H1 (cell line): ENCODE results near the gene PTPRG. TPM values are rescaled to one million over a fixed set of nuclear protein-coding genes. Genes with fewer than 3 reads are reported as not detected.

Experiments
- CTCF ChIA-PET: fragments of 300-600 bp; sonication (Branson Sonifier 250); formaldehyde crosslinking; loops from one replicate; lab custom pipeline; 2021; ENCODE audit not compliant: partially characterized antibody; lab: Charles Lee
- POLR2A ChIA-PET: fragments of 300-600 bp; sonication (Branson Sonifier 250); formaldehyde crosslinking; loops from one replicate; lab custom pipeline; 2021; ENCODE audit warnings: inconsistent platforms; ENCODE audit not compliant: partially characterized antibody; lab: Charles Lee
- DNase-seq, 2 experiments: peaks; one replicate each; pipeline versions ENCODE4 v3.0.0 to v3.0.0-alpha.2; 2010 to 2022; ENCODE audit warnings: low spot score in 2 of 2, low read depth in 1 of 2, mixed read lengths in 1 of 2
- FAIRE-seq: peaks from 2 replicates; lab custom pipeline; 2011; peaks lifted over from hg19 to GRCh38; lab: Jason Lieb, UNC
- H2AFZ ChIP-seq: 2 replicates; pipeline ENCODE4 v1.8.1; 2012; ENCODE audit warnings: low read length, inconsistent platforms
- H2AK5ac ChIP-seq: 2 replicates; pipeline ENCODE4 v1.6.1; 2013; ENCODE audit warnings: low read depth, low read length
- H2BK120ac ChIP-seq: replicated peaks from 2 replicates; pipeline ENCODE3; 2013; ENCODE audit warnings: low read depth, low read length, inconsistent platforms
- H2BK12ac ChIP-seq: 2 replicates; pipeline ENCODE4 v1.6.1; 2013; ENCODE audit warnings: low read depth, low read length
- H2BK15ac ChIP-seq: 2 replicates; pipeline ENCODE4 v1.6.1; 2013; ENCODE audit warnings: low read length
- H2BK20ac ChIP-seq: 2 replicates; pipeline ENCODE4 v1.6.1; 2013; ENCODE audit warnings: low read length
- H2BK5ac ChIP-seq: 2 replicates; pipeline ENCODE4 v1.6.1; 2013; ENCODE audit warnings: low read depth, low read length
- H3K14ac ChIP-seq: 2 replicates; pipeline ENCODE4 v1.6.1; 2013; ENCODE audit warnings: inconsistent platforms; ENCODE audit not compliant: insufficient read length
- H3K18ac ChIP-seq: 2 replicates; pipeline ENCODE4 v1.6.1; 2013; ENCODE audit warnings: low read length; ENCODE audit errors: extremely low read depth
- H3K23ac ChIP-seq: 2 replicates; pipeline ENCODE4 v1.6.1; 2013; ENCODE audit warnings: inconsistent platforms; ENCODE audit not compliant: insufficient read length
- H3K23me2 ChIP-seq: 2 replicates; pipeline ENCODE4 v1.6.1; 2013; ENCODE audit warnings: low read depth, low read length
- H3K27ac ChIP-seq: 2 replicates; pipeline ENCODE4 v1.6.1; 2011; ENCODE audit warnings: low read depth, low read length, inconsistent platforms
- H3K27me3 ChIP-seq, 4 experiments: replicated peaks in 1 of 4; 1 replicate in 1 of 4; 2 replicates in 3 of 4; pipeline versions ENCODE4 v1.6.1 to v1.8.1; 2011 to 2013; ENCODE audit warnings: low read length in 3 of 4, mild to moderate bottlenecking in 3 of 4, inconsistent platforms in 2 of 4, mixed read lengths in 2 of 4, moderate library complexity in 1 of 4; ENCODE audit not compliant: control insufficient read depth in 3 of 4, insufficient read depth in 3 of 4; ENCODE audit errors: extremely low read depth in 1 of 4
- H3K36me3 ChIP-seq, 4 experiments: 2 replicates each; pipeline versions ENCODE4 v1.6.1 to v1.8.1; 2011 to 2013; ENCODE audit warnings: mild to moderate bottlenecking in 4 of 4, low read length in 3 of 4, moderate library complexity in 2 of 4, control low read depth in 1 of 4, inconsistent platforms in 1 of 4; ENCODE audit not compliant: insufficient read depth in 4 of 4, control insufficient read depth in 2 of 4
- H3K4ac ChIP-seq: replicated peaks from 2 replicates; pipeline ENCODE3; 2013; ENCODE audit warnings: low read length, low read depth, mixed read lengths, inconsistent platforms; ENCODE audit not compliant: insufficient read length
- H3K4me1 ChIP-seq, 4 experiments: replicated peaks in 1 of 4; 1 replicate in 1 of 4; 2 replicates in 3 of 4; pipeline versions ENCODE4 v1.6.1 to v1.8.1; 2011 to 2013; ENCODE audit warnings: low read length in 3 of 4, inconsistent platforms in 2 of 4, mixed read lengths in 1 of 4; ENCODE audit not compliant: insufficient read depth in 4 of 4, control insufficient read depth in 3 of 4
- H3K4me2 ChIP-seq, 2 experiments: 2 replicates each; pipeline versions ENCODE4 v1.6.1 to v1.8.1; 2011 to 2013; ENCODE audit warnings: low read depth in 2 of 2, low read length in 2 of 2, control low read depth in 1 of 2, inconsistent platforms in 1 of 2, mild to moderate bottlenecking in 1 of 2; ENCODE audit not compliant: insufficient read depth in 1 of 2
- H3K4me3 ChIP-seq, 4 experiments: fragments of 200-600, 300-600 bp in 1 of 4; sonication (generic), shearing (Covaris generic), sonication (Bioruptor Twin) in 1 of 4; 2 replicates each; pipeline versions ENCODE4 v1.5.1 to v1.8.1; 2011 to 2016; ENCODE audit warnings: low read length in 4 of 4, low read depth in 3 of 4, control low read depth in 2 of 4, inconsistent platforms in 2 of 4, mild to moderate bottlenecking in 2 of 4, mixed read lengths in 1 of 4, moderate library complexity in 1 of 4; ENCODE audit not compliant: insufficient read depth in 2 of 4; ENCODE audit errors: extremely low read depth in 1 of 4
- H3K56ac ChIP-seq: replicated peaks from 2 replicates; pipeline ENCODE3; 2013; ENCODE audit warnings: low read depth, mild to moderate bottlenecking, mixed read lengths, low read length, inconsistent platforms; ENCODE audit not compliant: insufficient read length
- H3K79me1 ChIP-seq: 2 replicates; pipeline ENCODE4 v1.6.1; 2013; ENCODE audit warnings: low read depth, low read length, control low read depth
- H3K79me2 ChIP-seq, 2 experiments: 2 replicates each; pipeline versions ENCODE4 v1.6.1 to v1.8.1; 2012 to 2013; ENCODE audit warnings: low read length in 2 of 2, mild to moderate bottlenecking in 2 of 2, inconsistent platforms in 1 of 2; ENCODE audit not compliant: insufficient read depth in 2 of 2, control insufficient read depth in 1 of 2
- H3K9ac ChIP-seq, 4 experiments: replicated peaks in 1 of 4; 1 replicate in 1 of 4; 2 replicates in 3 of 4; pipeline versions ENCODE4 v1.6.1 to v1.8.1; 2011 to 2013; ENCODE audit warnings: low read depth in 3 of 4, low read length in 3 of 4, control low read depth in 2 of 4, mild to moderate bottlenecking in 2 of 4, moderate library complexity in 2 of 4, inconsistent platforms in 1 of 4; ENCODE audit errors: extremely low read depth in 1 of 4
- H3K9me3 ChIP-seq, 2 experiments: 2 replicates each; pipeline versions ENCODE4 v1.6.1 to v1.8.1; 2012 to 2013; ENCODE audit warnings: mild to moderate bottlenecking in 2 of 2, moderate library complexity in 2 of 2, control low read depth in 1 of 2, inconsistent platforms in 1 of 2, low read depth in 1 of 2, low read length in 1 of 2, mixed read lengths in 1 of 2; ENCODE audit not compliant: insufficient read depth in 2 of 2
- H4K20me1 ChIP-seq, 2 experiments: replicated peaks in 1 of 2; 2 replicates each; pipeline versions ENCODE3 to v1.8.1; 2011 to 2013; ENCODE audit warnings: inconsistent platforms in 2 of 2, low read length in 2 of 2, mild to moderate bottlenecking in 1 of 2; ENCODE audit not compliant: insufficient read depth in 2 of 2, control insufficient read depth in 1 of 2
- H4K5ac ChIP-seq: 2 replicates; pipeline ENCODE4 v1.6.1; 2013; ENCODE audit warnings: low read length, low read depth, mixed read lengths, inconsistent platforms; ENCODE audit not compliant: insufficient read length
- H4K8ac ChIP-seq: 2 replicates; pipeline ENCODE4 v1.8.0; 2013; ENCODE audit warnings: mild to moderate bottlenecking, moderate library complexity, low read length, inconsistent platforms; ENCODE audit not compliant: insufficient read depth; ENCODE audit errors: extremely low read depth
- H4K91ac ChIP-seq: replicated peaks from 2 replicates; pipeline ENCODE3; 2013; ENCODE audit warnings: low read length, mixed read lengths, inconsistent platforms; ENCODE audit not compliant: insufficient read length
- BRCA1 ChIP-seq: IDR thresholded peaks from 2 replicates; pipeline ENCODE4 v1.6.1; 2012; ENCODE audit warnings: low read depth, low read length, improper control_type of control experiment
- CREB1 ChIP-seq: IDR thresholded peaks from 2 replicates; pipeline ENCODE4 v1.6.1; 2012; ENCODE audit warnings: inconsistent platforms
- EZH2 ChIP-seq: fragments of 200-600 bp; sonication (generic); IDR thresholded peaks from 2 replicates; pipeline ENCODE4 v1.7.1; 2012; ENCODE audit warnings: low read depth, mild to moderate bottlenecking, moderate library complexity, low read length, inconsistent platforms; ENCODE audit not compliant: severe bottlenecking
- GTF2F1 ChIP-seq: IDR thresholded peaks from 2 replicates; pipeline ENCODE4 v1.6.1; 2012; ENCODE audit warnings: low read depth, low read length, improper control_type of control experiment, borderline replicate concordance
- HDAC6 ChIP-seq: IDR thresholded peaks from one replicate; pipeline ENCODE4 v1.7.1; 2012; ENCODE audit warnings: low read depth, mild to moderate bottlenecking, inconsistent platforms, low read length, moderate library complexity
- POLR2A ChIP-seq, 2 experiments: IDR thresholded peaks; 1 replicate in 1 of 2; 2 replicates in 1 of 2; pipeline ENCODE4 v1.6.1; 2011; ENCODE audit warnings: low read depth in 2 of 2, low read length in 2 of 2, mild to moderate bottlenecking in 2 of 2; ENCODE audit errors: control extremely low read depth in 1 of 2
- POLR2AphosphoS5 ChIP-seq: IDR thresholded peaks from 2 replicates; pipeline ENCODE4 v1.6.1; 2011; ENCODE audit warnings: low read depth, low read length
- RBBP5 ChIP-seq: IDR thresholded peaks from 2 replicates; pipeline ENCODE4 v1.7.1; 2012; ENCODE audit warnings: low read depth, mild to moderate bottlenecking, inconsistent platforms, low read length, moderate library complexity, borderline replicate concordance
- RXRA ChIP-seq: IDR thresholded peaks from 2 replicates; pipeline ENCODE4 v1.6.1; 2011; ENCODE audit warnings: low read depth, mild to moderate bottlenecking, low read length, moderate library complexity; ENCODE audit not compliant: insufficient read depth
- TAF1 ChIP-seq: IDR thresholded peaks from 2 replicates; pipeline ENCODE4 v1.6.1; 2011; ENCODE audit warnings: mild to moderate bottlenecking, low read depth, low read length
- TAF7 ChIP-seq: optimal IDR thresholded peaks from 2 replicates; pipeline ENCODE3; 2011; ENCODE audit warnings: low read depth, mild to moderate bottlenecking, inconsistent platforms, low read length, moderate library complexity, borderline replicate concordance
- TBP ChIP-seq: IDR thresholded peaks from 2 replicates; pipeline ENCODE4 v1.6.1; 2011; ENCODE audit warnings: low read depth, low read length, improper control_type of control experiment
- TCF12 ChIP-seq: IDR thresholded peaks from 2 replicates; pipeline ENCODE4 v1.6.1; 2011; ENCODE audit warnings: low read depth, mild to moderate bottlenecking, low read length
- WGBS, 2 experiments: shearing (Covaris generic) in 1 of 2; methylation state at CpG; one replicate each; pipeline versions ENCODE4 v1.1.6 to v1.1.7; 2013 to 2015; ENCODE audit warnings: low lambda C conversion rate in 2 of 2, mixed read lengths in 2 of 2, inconsistent platforms in 1 of 2, low coverage in 1 of 2, missing lambda C conversion rate in 1 of 2; ENCODE audit not compliant: insufficient replicate concordance in 2 of 2, insufficient coverage in 1 of 2, insufficient read length in 1 of 2; ENCODE audit errors: extremely low coverage in 1 of 2, missing lambda C conversion rate in 1 of 2; 5-methylcytosine and 5-hydroxymethylcytosine counted together
- polyA plus RNA-seq, 7 experiments: library from polyadenylated mRNA; depleted of rRNA in 3 of 7; stranded (reverse) in 5 of 7; unstranded in 2 of 7; fragments of >200 nt in 5 of 7; fragments of 200-250 nt in 2 of 7; gene quantifications; 1 replicate in 5 of 7; 2 replicates in 1 of 7; 4 replicates in 1 of 7; pipeline versions ENCODE4 v1.2.1 to v1.2.3, GENCODE V29; 2011 to 2013; ENCODE audit warnings: missing spikeins in 2 of 7, mixed read lengths in 2 of 7
- total RNA-seq: library from RNA; stranded (reverse); fragmentation: NEBNext Ultra II Directional; extraction: Animal tissue kit (Norgen Biotek cat#: 25700); gene quantifications from 2 replicates; pipeline ENCODE4 v1.2.1, GENCODE V29; 2021

PTPRG gene
- total and polyA plus RNA-seq, 2 of the 8 experiments (the other 6 are each of a cell fraction or from before 2014, with no cell fraction given), result 23.3 to 96.2 TPM

- peaks cover 24 to 38% of the 10 kb centered on the region in 2 experiments for H4K20me1 ChIP-seq
- no peak overlapping the region for H2BK120ac ChIP-seq
- H3K79me1 ChIP-seq, result peaks cover 23% of the 10 kb centered on the region
- ChIA-PET CTCF (interaction anchor here (1.2 kb wide), 1 partner anchor 46 kb away, joined by 4 read pairs; no protein-coding TSS in a partner anchor), POLR2A (interaction anchor here (0.7 to 1.8 kb wide), 4 partner anchors 8 to 67 kb away, joined by 3 to 7 read pairs (median 4); partner anchors contain the start of gene PTPRG)
- no peak overlapping the region for H2AFZ ChIP-seq
- no peaks in the 10 kb centered on the region for H3K27me3 ChIP-seq
- no peak overlapping the region for H3K56ac ChIP-seq
- FAIRE-seq (no peak), DNase-seq (no peak)
- peaks cover 30 to 100% of the 10 kb centered on the region in 2 experiments for H3K79me2 ChIP-seq
- no peak overlapping the region for H3K27ac ChIP-seq
- no peaks in the 10 kb centered on the region for H3K9me3 ChIP-seq
- H2BK20ac ChIP-seq, result no peak overlapping the region
- H4K8ac ChIP-seq, result no peak overlapping the region
- H3K23me2 ChIP-seq, result no peaks in the 10 kb centered on the region
- peaks cover 0 to 14% (median 3%) of the 10 kb centered on the region in 4 experiments; a peak in 4 of 7 replicates for H3K4me1 ChIP-seq
- no peak overlapping the region for H4K5ac ChIP-seq
- H3K14ac ChIP-seq, result no peak overlapping the region
- no peak overlapping the region for H2BK5ac ChIP-seq
- no peak overlapping the region for H3K9ac ChIP-seq
- no peak overlapping the region for H3K4me2 ChIP-seq
- H3K4ac ChIP-seq, result no peak overlapping the region
- no peak overlapping the region for H3K23ac ChIP-seq
- 93% methylated on average over 3 of the region's 3 CpGs; no CpG with 5 or more reads in 1 of the 2 experiments for WGBS, 2 experiments
- no peak overlapping the region for H2BK15ac ChIP-seq
- H2BK12ac ChIP-seq, result no peak overlapping the region
- H4K91ac ChIP-seq, result no peak overlapping the region
- no peak overlapping the region for H3K18ac ChIP-seq
- TF ChIP-seq RXRA (no peak), EZH2 (no peak), BRCA1 (no peak), RBBP5 (no peak), CREB1 (no peak), HDAC6 (no peak), TCF12 (no peak), GTF2F1 (no peak), POLR2AphosphoS5 (no peak), POLR2A (IDR thresholded peaks at IDR 0.05; ENCODE audit: control extremely low read depth in 1 of 2, low read depth in 2 of 2, low read length in 2 of 2) (no peak), TAF1 (no peak), TBP (no peak), TAF7 (no peak)
- no peak overlapping the region for H2AK5ac ChIP-seq
- peaks cover 0 to 3% (median 1%) of the 10 kb centered on the region in 4 experiments; a peak in 2 of 8 replicates for H3K36me3 ChIP-seq
- H3K4me3 ChIP-seq, result no peak overlapping the region
Observed at GRCh38 chr3:61610316-61610715, 48.9 kb downstream of the PTPRG start.
